ENCODE data around the gene CLEC16A.

GRCh38 chr16:11207646-11208045, 263.3 kb downstream of the CLEC16A start:
- no peak for TF ChIP-seq CTCF (IDR thresholded peaks at IDR 0.05 in 4 of 5, conservative IDR thresholded peaks at IDR 0.05 in 1 of 5)
- no peak for TF ChIP-seq POLR2A (IDR thresholded peaks at IDR 0.05)
